ENCODE results near the gene NKG7. TPM values are rescaled to one million over a fixed set of nuclear protein-coding genes. Genes with fewer than 3 reads are reported as not detected.

The NKG7 gene
- total and polyA plus RNA-seq, 2 experiments from 2014 or later: not detected

GRCh38 chr19:51375504-51376221, 3.2 kb upstream of the NKG7 start:
- no peak overlapping the region for H3K4me2 ChIP-seq
- H4K20me1 ChIP-seq (replicated peaks; ENCODE audit: insufficient read depth): no peaks in the 10 kb centered on the region
- H3K27me3 ChIP-seq (ENCODE audit: insufficient read depth): no peaks in the 10 kb centered on the region
- H2AFZ ChIP-seq: no peak overlapping the region
- H3K27ac Mint-ChIP-seq: no peak overlapping the region; the same call in 1 of the 2 replicates
- H3K27ac ChIP-seq (ENCODE audit: low read depth): no peak overlapping the region
- no peaks in the 10 kb centered on the region for H3K36me3 ChIP-seq (ENCODE audit: insufficient read depth)
- DNase-seq (ENCODE audit: low spot score): no peak
- 0 out of 2 replicates have a peak, but pooled peaks cover 2% of the 10 kb centered on the region for H3K9me2 ChIP-seq (ENCODE audit: insufficient read depth)
- H3K36me3 Mint-ChIP-seq (ENCODE audit: low read depth): peaks cover under 1% of the 10 kb centered on the region; the same call in 2 of the 3 replicates
- TF ChIP-seq EZH2phosphoT487 (IDR thresholded peaks at IDR 0.05; ENCODE audit: unreplicated experiment) (no peak), CREB1 (CRISPR knock-in tag; IDR thresholded peaks at IDR 0.05; ENCODE audit: low read depth) (no peak), EZH2 (IDR thresholded peaks at IDR 0.05; ENCODE audit: low read depth, unreplicated experiment) (no peak), ZNF462 (CRISPR knock-in tag; IDR thresholded peaks at IDR 0.05) (no peak), ZNF331 (CRISPR knock-in tag; IDR thresholded peaks at IDR 0.05; ENCODE audit: low read depth) (no peak), JUNB (IDR thresholded peaks at IDR 0.05; ENCODE audit: unreplicated experiment) (no peak), ETS1 (IDR thresholded peaks at IDR 0.05) (no peak), STAT1 (IDR thresholded peaks at IDR 0.05; ENCODE audit: unreplicated experiment) (no peak), ZNF114 (CRISPR knock-in tag; IDR thresholded peaks at IDR 0.05) (no peak), REST (IDR thresholded peaks at IDR 0.05; ENCODE audit: unreplicated experiment) (no peak), NANOG (IDR thresholded peaks at IDR 0.05; ENCODE audit: borderline replicate concordance) (no peak), POLR2AphosphoS5 (IDR thresholded peaks at IDR 0.05; ENCODE audit: low read depth) (no peak), CTCF (conservative IDR thresholded peaks at IDR 0.05; ENCODE audit: low read depth in 2 of 2) (no peak)
- H3K27me3 Mint-ChIP-seq (ENCODE audit: insufficient read depth, low read depth, poor library complexity): peaks cover 11% of the 10 kb centered on the region
- no peaks in the 10 kb centered on the region for H3K79me2 ChIP-seq (replicated peaks; ENCODE audit: insufficient read depth)
- H3K4me1 ChIP-seq (ENCODE audit: insufficient read depth): no peaks in the 10 kb centered on the region
- no peaks in the 10 kb centered on the region for H3K4me1 Mint-ChIP-seq
- ATAC-seq: no peak
- H3K4me3 ChIP-seq: no peak overlapping the region
- no peak overlapping the region for H3K4me3 Mint-ChIP-seq
- H3K9me3 Mint-ChIP-seq: peaks cover 9% of the 10 kb centered on the region
- H3F3A ChIP-seq (replicated peaks; ENCODE audit: low read depth): no peaks in the 10 kb centered on the region
